Jurkat, Clone E6-1 (cell line): ENCODE data around the gene DIO3.

Experiments
- DNase-seq: peaks from one replicate; pipeline ENCODE4 v3.0.0-alpha.2; 2011; ENCODE audit warnings: low read depth, low spot score
- H3K4me3 ChIP-seq: 2 replicates; pipeline ENCODE4 v1.5.1; 2011; ENCODE audit warnings: mild to moderate bottlenecking, low read length, control low read depth, moderate library complexity

Gene DIO3

DNA sequence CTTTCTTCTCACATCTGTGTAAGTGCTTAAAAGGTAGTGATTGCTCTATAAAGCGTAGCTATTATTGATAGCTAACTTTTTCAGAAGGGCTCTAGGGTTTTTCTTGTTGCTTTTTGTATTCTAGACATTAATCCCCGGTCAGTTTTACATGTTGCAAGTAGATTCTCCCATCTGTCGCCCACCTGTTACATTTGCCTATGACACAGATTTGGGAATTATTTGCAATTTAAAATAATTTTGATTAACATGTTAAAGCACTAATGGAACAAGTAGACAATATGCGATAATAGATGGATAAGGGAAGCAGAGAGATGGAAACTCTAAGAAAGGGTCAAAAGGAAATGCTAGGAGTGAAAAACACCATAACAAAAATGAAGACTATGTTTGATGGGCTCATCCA is 44.5 kb downstream of the DIO3 start:
- H3K4me3 ChIP-seq, result no peak overlapping the region
- no peak for DNase-seq
